GM12865 (cell line): Measurements from ENCODE around the gene ADSS1.

Source experiments
- DNase-seq: peaks from one replicate; pipeline ENCODE4 v3.0.0; 2010; ENCODE audit warnings: low read depth
- H3K4me3 ChIP-seq: 2 replicates; pipeline ENCODE4 v1.5.1; 2011; ENCODE audit warnings: mild to moderate bottlenecking, low read depth, low read length, control low read depth
- TF ChIP-seq, protein P1 (sequence below): IDR thresholded peaks from 2 replicates; pipeline ENCODE4 v1.5.1; 2011; ENCODE audit warnings: low read length, control low read depth, low read depth, inconsistent platforms; ENCODE audit not compliant: insufficient read depth; ENCODE audit errors: missing control alignments

The ADSS1 gene

DNA sequence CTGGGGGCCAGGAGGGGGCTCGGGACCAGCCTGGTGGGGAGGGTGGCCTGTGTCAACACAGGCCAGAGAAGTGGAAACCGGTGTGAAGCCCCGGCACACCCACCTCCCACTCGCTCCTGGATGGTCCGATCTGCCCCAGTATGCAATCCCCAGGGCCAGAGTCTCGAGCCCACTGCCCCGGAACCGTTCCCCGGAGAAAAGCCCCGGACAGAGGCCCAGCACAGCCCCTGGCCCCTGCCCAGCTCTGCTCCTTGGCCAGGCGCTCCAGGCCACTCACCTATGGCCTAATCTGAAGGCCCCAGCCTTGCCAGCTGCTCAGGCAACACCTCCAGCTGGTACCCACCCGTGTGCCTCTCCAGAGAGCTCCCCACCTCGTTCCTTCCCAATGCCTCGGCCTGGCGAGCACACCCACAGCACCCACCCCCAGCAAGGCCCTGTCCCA lies 53.8 kb downstream of the ADSS1 start:
- TF ChIP-seq, protein P1, sequence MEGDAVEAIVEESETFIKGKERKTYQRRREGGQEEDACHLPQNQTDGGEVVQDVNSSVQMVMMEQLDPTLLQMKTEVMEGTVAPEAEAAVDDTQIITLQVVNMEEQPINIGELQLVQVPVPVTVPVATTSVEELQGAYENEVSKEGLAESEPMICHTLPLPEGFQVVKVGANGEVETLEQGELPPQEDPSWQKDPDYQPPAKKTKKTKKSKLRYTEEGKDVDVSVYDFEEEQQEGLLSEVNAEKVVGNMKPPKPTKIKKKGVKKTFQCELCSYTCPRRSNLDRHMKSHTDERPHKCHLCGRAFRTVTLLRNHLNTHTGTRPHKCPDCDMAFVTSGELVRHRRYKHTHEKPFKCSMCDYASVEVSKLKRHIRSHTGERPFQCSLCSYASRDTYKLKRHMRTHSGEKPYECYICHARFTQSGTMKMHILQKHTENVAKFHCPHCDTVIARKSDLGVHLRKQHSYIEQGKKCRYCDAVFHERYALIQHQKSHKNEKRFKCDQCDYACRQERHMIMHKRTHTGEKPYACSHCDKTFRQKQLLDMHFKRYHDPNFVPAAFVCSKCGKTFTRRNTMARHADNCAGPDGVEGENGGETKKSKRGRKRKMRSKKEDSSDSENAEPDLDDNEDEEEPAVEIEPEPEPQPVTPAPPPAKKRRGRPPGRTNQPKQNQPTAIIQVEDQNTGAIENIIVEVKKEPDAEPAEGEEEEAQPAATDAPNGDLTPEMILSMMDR = no peak
- no peak for DNase-seq

DNA sequence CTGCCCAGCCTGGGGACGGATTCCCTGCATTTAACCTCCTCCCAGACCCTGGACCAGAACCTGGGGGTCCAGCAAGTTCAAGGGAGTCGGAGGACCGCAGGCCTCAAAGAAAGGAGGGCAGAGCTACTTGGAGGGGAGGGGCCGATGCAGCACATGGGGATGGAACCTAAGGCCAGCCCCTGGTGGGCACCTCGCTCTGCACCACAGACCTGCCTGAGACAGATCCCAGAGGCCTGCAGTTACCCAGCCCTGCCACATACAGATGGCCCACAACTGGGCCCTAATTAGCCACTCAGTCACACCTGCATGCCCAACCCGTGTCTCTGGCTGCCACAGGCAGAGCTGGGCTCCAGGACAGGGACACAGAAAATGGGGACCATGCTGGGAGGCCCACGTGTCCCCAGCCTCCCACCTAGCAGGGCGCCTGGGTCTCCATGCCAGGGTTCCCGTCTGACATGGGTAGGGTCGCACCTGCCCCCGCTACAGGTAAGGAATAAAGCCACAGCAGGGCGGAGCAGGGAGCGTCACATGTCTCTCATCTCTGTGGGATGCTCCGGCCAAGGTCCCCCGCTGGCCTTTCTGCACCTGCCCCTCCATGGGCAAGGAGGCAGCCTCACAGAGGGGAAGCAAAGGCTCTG lies 54.8 kb downstream of the ADSS1 start:
- TF ChIP-seq, protein P1 = no peak
- no peak overlapping the region for H3K4me3 ChIP-seq
- DNase-seq = no peak

More for the DNA sequence above, 53.8 kb downstream of the ADSS1 start:
- no peak overlapping the region for H3K4me3 ChIP-seq

DNA sequence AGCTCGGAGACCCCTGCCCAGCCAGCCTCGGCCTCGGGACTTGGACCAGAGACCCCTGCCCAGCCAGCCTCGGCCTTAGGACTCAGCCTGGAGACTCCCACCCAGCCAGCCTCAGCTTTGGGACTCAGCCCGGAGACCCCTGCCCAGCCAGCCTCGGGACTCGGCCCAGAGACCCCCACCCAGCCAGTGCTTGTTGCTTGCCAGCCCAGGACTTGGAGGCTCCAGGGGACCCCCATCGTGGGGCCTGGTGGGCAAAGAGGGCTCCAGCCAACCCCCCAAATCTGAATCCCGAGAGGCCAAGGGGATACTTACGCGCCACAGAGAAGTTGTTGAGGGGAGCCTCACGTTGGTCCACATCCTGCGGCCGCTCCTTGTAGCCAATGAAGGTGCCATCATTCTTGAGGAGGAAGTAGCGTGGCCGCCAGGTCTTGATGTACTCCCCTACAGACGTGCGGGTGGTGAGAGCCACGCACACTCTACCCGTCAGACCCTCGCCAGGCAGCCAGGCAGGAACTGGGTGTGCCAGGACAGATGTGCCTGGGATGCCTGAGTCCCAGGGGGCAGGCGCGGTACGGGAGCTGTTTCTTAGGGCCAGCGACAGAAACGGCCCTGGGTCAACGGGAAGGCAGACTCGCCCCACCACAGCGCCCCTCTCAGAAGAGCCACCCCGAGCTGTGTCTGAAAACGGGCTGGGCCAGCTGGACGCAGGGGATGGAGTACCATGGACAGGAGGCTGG lies 55.9 kb downstream of the ADSS1 start:
- DNase-seq = no peak
- H3K4me3 ChIP-seq = no peak overlapping the region
- TF ChIP-seq, protein P1 = no peak

DNA sequence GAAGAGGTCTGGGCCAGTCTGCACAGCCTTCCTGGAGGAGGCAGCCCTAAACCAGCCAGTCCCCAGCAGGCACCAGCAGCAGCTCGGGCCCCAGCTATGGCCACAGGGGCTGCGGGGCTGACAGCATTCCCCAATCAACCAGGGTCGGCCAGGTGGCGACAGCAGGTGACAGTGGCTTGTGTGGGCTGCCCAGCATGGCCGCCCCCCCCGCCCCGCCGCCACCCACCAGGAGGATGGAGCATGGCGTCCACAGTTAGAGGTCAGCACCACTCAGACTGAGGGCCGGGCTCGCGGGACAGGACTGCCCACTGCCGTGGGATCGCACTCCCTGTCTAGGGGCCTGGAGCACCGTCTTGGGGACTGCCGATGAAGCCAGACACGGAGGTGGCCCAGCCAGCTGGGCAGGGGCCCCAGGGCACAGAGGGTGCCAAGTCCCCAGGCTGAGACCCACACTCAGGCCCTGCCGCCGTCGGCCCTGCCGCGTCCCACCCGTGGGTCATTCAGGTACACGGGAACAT lies 56.5 kb downstream of the ADSS1 start:
- DNase-seq = no peak
- no peak overlapping the region for H3K4me3 ChIP-seq
- TF ChIP-seq, protein P1 = no peak

DNA sequence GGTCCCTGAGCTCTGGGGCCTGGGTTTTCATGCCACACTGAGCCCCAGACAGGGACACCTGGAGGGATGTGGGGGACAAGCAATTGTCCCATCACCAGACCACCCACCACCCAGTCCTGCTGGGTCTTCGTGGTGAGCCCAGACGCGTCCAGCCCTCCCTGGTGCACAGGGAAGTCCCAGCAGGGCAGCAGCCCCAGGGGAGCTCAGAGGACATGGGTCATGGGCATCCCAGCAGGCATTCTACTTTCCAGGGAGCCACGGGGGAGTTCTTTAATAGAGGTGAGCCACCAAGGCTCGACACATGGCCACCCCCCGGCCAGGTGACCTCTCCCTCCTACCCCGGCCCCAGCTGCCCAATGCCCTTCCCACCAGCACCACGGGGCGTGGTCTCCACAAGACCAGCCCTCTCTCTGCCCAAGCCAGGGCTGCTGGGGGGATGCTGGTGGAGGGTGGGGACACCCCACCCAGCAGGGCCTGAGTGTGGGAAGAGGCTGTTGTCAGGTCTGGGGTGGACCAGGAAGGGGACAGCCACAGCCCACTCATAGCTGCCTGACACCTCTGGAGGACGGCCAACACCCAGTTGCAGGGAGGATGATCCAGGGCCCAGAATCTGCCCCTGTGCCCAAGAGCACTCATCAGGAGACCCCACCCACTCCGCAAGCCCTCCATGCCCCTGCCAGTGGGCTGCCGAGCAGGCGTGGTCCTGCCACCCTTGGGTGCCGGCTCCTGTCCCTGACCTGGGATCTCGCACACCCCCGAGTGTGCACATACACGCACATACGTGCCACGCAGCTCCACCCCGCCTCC lies 57.4 kb downstream of the ADSS1 start:
- TF ChIP-seq, protein P1 = no peak
- H3K4me3 ChIP-seq = no peak overlapping the region

DNA sequence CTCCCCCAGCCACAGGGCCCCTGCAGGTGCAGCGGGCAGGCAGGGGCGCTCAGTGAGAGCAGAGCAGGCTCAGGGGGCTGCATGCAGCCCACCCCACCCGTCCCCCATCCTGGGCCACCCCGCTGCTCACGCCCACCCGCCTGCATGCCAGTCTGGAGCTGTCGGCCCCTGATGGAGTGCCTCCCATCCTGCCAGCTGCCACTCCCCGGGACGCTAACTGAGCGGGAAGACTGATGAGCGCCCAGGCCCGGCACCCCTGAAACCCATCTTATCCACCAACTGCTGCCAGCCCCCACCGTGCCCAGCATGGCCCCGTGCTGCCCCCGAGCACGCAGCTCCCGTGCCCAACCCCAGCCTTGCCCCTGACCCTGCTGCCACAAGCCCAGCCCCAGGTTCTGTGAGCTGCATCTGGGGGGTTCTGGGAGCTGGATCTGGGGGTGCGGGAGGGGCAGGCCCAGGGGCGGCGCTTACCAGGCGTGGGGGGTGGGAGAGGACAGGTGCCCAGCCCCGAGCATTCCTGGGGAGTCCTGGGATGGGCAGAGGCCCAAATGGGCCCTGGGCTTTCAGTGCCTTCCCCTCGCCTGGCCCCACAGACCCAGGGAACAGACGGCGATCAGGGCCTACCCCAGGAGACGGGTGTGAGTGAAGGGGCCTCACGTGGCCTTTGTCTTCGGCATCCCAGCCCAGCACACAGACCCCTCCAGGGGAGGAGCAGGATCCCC lies 58.2 kb downstream of the ADSS1 start:
- TF ChIP-seq, protein P1 = no peak
- H3K4me3 ChIP-seq = no peak overlapping the region

More for the DNA sequence above, 57.4 kb downstream of the ADSS1 start:
- DNase-seq = no peak

More for the DNA sequence above, 58.2 kb downstream of the ADSS1 start:
- DNase-seq = no peak
